K562 (cell line): Measurements from ENCODE around the gene ADI1. TPM values are rescaled to one million over a fixed set of nuclear protein-coding genes. Genes with fewer than 3 reads are reported as not detected.
A peak's percentile ranks its signal among the peaks of the same experiment; 100 is the strongest.

Experiments used
- ATF7 ChIP-seq: fragments of 450-650 bp; IDR thresholded peaks from 2 replicates; pipeline ENCODE4 v1.7.1; 2014; ENCODE audit warnings: mild to moderate bottlenecking, moderate library complexity
- CHD2 ChIP-seq: IDR thresholded peaks from 2 replicates; pipeline ENCODE4 v1.6.1; 2011; ENCODE audit warnings: low read depth, low read length
- CREM ChIP-seq: IDR thresholded peaks from 2 replicates; pipeline ENCODE4 v1.6.1; 2014; ENCODE audit warnings: antibody characterized with exemption, low read depth
- EGR1 ChIP-seq: fragments of 450-650 bp; conservative IDR thresholded peaks from 2 replicates; pipeline ENCODE4 v1.6.1; 2017; ENCODE audit warnings: mild to moderate bottlenecking
- GABPB1 ChIP-seq: sonication (generic); formaldehyde crosslinking; IDR thresholded peaks from 2 replicates; pipeline ENCODE4 v1.8.0; 2022; ENCODE audit warnings: mild to moderate bottlenecking, missing genetic modification reagents
- HCFC1 ChIP-seq: IDR thresholded peaks from 2 replicates; pipeline ENCODE4 v1.6.1; 2012; ENCODE audit warnings: low read depth, low read length, improper control_type of control experiment
- HMGN3 ChIP-seq: IDR thresholded peaks from 2 replicates; pipeline ENCODE4 v1.6.1; 2011; ENCODE audit warnings: borderline replicate concordance, low read depth, mild to moderate bottlenecking, mixed read lengths, low read length; ENCODE audit not compliant: insufficient read length; ENCODE audit errors: extremely low read depth
- JUN ChIP-seq, 2 experiments: sonication (generic) in 1 of 2; formaldehyde crosslinking in 1 of 2; IDR thresholded peaks; 2 replicates each; pipeline versions ENCODE4 v1.6.1 to v1.8.0; 2012 to 2022; ENCODE audit warnings: borderline replicate concordance in 2 of 2, mild to moderate bottlenecking in 2 of 2, improper control_type of control experiment in 1 of 2, low read depth in 1 of 2, low read length in 1 of 2, missing genetic modification reagents in 1 of 2
- KHSRP ChIP-seq: fragments of 450-650 bp; IDR thresholded peaks from 2 replicates; pipeline ENCODE4 v1.6.1; 2017
- MTA3 ChIP-seq: fragments of 450-650 bp; formaldehyde crosslinking; IDR thresholded peaks from 2 replicates; pipeline ENCODE4 v1.6.1; 2017; ENCODE audit warnings: mild to moderate bottlenecking, borderline replicate concordance
- POLR2G ChIP-seq: fragments of 200-400 bp; formaldehyde crosslinking; IDR thresholded peaks from 2 replicates; pipeline ENCODE4 v1.6.1; 2017; ENCODE audit warnings: low read depth, mild to moderate bottlenecking, antibody characterized with exemption, low read length, moderate library complexity
- RB1 ChIP-seq: fragments of 450-650 bp; IDR thresholded peaks from 2 replicates; pipeline ENCODE4 v1.6.1; 2017; ENCODE audit warnings: low read depth, mild to moderate bottlenecking
- RBBP5 ChIP-seq: fragments of 200-600 bp; sonication (generic); IDR thresholded peaks from 2 replicates; pipeline ENCODE4 v1.6.1; 2012; ENCODE audit warnings: borderline replicate concordance, mild to moderate bottlenecking, low read length, control low read depth, inconsistent platforms; ENCODE audit not compliant: insufficient read depth, poor library complexity, severe bottlenecking
- RCOR1 ChIP-seq, 2 experiments: IDR thresholded peaks; 2 replicates each; pipeline ENCODE4 v1.6.1; 2012; ENCODE audit warnings: low read depth in 2 of 2, low read length in 2 of 2, borderline replicate concordance in 1 of 2, improper control_type of control experiment in 1 of 2
- RNF2 ChIP-seq: sonication (generic); IDR thresholded peaks from 2 replicates; pipeline ENCODE4 v1.6.1; 2016
- SLC30A9 ChIP-seq: fragments of 250-450 bp; sonication (Bioruptor Pico); IDR thresholded peaks from 2 replicates; pipeline ENCODE4 v1.8.0; 2022; ENCODE audit warnings: mild to moderate bottlenecking, moderate library complexity
- ZBTB7A ChIP-seq: IDR thresholded peaks from 2 replicates; pipeline ENCODE4 v1.6.1; 2011; ENCODE audit warnings: low read depth, mild to moderate bottlenecking, low read length, moderate library complexity, borderline replicate concordance; ENCODE audit not compliant: control insufficient read depth
- ZNF134 ChIP-seq: fragments of 250-450 bp; sonication (Bioruptor Pico); conservative IDR thresholded peaks from 2 replicates; pipeline ENCODE4 v1.4.0; 2020
- ZNF354B ChIP-seq: fragments of 250-450 bp; sonication (Bioruptor Pico); IDR thresholded peaks from 2 replicates; pipeline ENCODE4 v1.4.0; 2020
- ZNF589 ChIP-seq: fragments of 200-800 bp; sonication (Bioruptor generic); IDR thresholded peaks from 2 replicates; pipeline ENCODE4 v1.6.1; 2016; ENCODE audit warnings: low read depth, missing genetic modification characterization, missing compliant biosample characterization
- ZNF778 ChIP-seq: fragments of 450-650 bp; formaldehyde crosslinking; IDR thresholded peaks from 2 replicates; pipeline ENCODE4 v1.4.0; 2020; ENCODE audit warnings: mild to moderate bottlenecking, moderate library complexity
- polyA plus RNA-seq, 8 experiments: library from polyadenylated mRNA; depleted of rRNA in 4 of 8; stranded (reverse) in 5 of 8; unstranded in 3 of 8; fragments of >200 nt; fragmentation: Nextera tagmentation in 2 of 8; fragmentation: Illumina TruSeq in 1 of 8; extraction: Ambion mirVana in 2 of 8; extraction: Trizol in 1 of 8; gene quantifications; 2 replicates each; pipeline versions ENCODE4 v1.2.1 to v1.2.3, GENCODE V29; 2011 to 2014; ENCODE audit warnings: inconsistent platforms in 1 of 8, missing spikeins in 1 of 8
- total RNA-seq, 7 experiments: library from RNA; depleted of rRNA in 6 of 7; stranded (reverse); fragments of >200 nt in 6 of 7; fragmentation: Illumina TruSeq in 2 of 7; extraction: Trizol in 2 of 7; gene quantifications; 2 replicates each; pipeline versions ENCODE4 v1.2.1 to v1.2.3, GENCODE V29; 2011 to 2021; ENCODE audit warnings: low replicate concordance in 1 of 7
- TF ChIP-seq, protein P1 (sequence below): fragments of 450-650 bp; formaldehyde crosslinking; IDR thresholded peaks from 2 replicates; pipeline ENCODE4 v1.4.0; 2022; ENCODE audit warnings: missing genetic modification characterization
- TF ChIP-seq, protein P2 (sequence below): fragments of 450-650 bp; IDR thresholded peaks from 2 replicates; pipeline ENCODE4 v1.6.1; 2014; ENCODE audit warnings: low read depth, mild to moderate bottlenecking, moderate library complexity, borderline replicate concordance
- TF ChIP-seq, protein P3 (sequence below): sonication (generic); formaldehyde crosslinking; IDR thresholded peaks from 2 replicates; pipeline ENCODE4 v1.8.0; 2022; ENCODE audit warnings: mild to moderate bottlenecking, missing genetic modification reagents, borderline replicate concordance

Gene ADI1
- total and polyA plus RNA-seq, 9 of the 15 experiments (the other 6 are each of a cell fraction or from before 2014, with no cell fraction given): 6.1 to 51.0 (median 27.1) TPM

DNA sequence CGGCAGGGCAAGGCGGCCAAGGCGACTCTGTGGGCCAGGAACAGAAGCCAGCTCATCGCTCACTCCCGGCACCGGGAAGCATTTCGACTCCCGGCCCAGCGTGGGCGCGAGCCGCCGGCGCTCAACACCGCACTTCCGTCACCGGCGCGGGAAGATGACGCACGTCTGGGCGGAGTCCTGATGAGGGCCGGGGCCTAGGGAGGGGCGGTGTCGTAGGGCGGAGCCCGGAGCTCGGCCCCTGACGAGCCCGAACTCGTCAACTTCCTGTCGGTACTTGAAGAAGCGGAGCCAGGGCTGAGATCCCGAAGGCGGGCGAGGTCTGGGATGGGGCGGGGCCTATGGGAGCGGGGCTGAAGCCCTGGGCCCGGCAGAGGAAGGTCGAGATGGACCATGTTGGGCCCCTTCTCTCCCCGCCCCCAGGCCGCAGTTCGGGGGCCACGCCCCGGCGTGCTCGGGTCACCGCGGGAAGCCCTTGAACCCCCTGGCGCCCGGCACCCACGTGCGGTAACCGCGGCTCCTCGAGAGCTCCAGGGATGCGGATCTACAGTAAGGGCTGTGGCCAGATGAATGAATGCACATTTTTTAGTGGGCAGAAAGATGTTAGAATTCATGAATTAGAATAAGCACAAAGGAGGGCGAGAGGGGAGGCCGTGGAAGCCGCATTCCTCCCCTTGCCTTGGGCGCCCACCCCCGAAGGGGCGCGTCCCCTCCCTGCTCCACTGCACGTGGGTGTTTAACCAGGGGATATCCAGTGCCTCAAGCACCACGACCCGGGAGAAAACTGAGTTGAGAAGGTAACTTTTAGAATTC is 39.1 kb upstream of the ADI1 start, which contains the start of gene RNASEH1 (continued):
- TF ChIP-seq EGR1: peak; percentile 97
- peak; percentile 75; the same call in 1 of the 2 replicates for TF ChIP-seq ZBTB7A
- TF ChIP-seq RCOR1 (IDR thresholded peaks at IDR 0.05; ENCODE audit: borderline replicate concordance in 1 of 2, low read depth in 2 of 2, low read length in 2 of 2): peak in 1 of 2 experiments; percentile 60; a peak in 2 of 4 replicates
- peak; percentile 91 for TF ChIP-seq ATF7
- peak; percentile 44 for TF ChIP-seq HMGN3
- TF ChIP-seq SLC30A9 (CRISPR knock-in tag): no peak
- peak; percentile 98 for TF ChIP-seq POLR2G
- TF ChIP-seq RNF2: peak; percentile 86
- peak; percentile 47; the same call in 1 of the 2 replicates for TF ChIP-seq ZNF589 (CRISPR knock-in tag)
- peak; percentile 37 for TF ChIP-seq MTA3
- TF ChIP-seq ZNF354B (CRISPR knock-in tag): no peak
- peak; percentile 92 for TF ChIP-seq GABPB1 (CRISPR knock-in tag)
- TF ChIP-seq ZNF778 (CRISPR knock-in tag): no peak
- TF ChIP-seq, protein P1, sequence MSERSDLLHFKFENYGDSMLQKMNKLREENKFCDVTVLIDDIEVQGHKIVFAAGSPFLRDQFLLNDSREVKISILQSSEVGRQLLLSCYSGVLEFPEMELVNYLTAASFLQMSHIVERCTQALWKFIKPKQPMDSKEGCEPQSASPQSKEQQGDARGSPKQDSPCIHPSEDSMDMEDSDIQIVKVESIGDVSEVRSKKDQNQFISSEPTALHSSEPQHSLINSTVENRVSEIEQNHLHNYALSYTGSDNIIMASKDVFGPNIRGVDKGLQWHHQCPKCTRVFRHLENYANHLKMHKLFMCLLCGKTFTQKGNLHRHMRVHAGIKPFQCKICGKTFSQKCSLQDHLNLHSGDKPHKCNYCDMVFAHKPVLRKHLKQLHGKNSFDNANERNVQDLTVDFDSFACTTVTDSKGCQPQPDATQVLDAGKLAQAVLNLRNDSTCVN (CRISPR knock-in tag): no peak
- TF ChIP-seq, protein P2, sequence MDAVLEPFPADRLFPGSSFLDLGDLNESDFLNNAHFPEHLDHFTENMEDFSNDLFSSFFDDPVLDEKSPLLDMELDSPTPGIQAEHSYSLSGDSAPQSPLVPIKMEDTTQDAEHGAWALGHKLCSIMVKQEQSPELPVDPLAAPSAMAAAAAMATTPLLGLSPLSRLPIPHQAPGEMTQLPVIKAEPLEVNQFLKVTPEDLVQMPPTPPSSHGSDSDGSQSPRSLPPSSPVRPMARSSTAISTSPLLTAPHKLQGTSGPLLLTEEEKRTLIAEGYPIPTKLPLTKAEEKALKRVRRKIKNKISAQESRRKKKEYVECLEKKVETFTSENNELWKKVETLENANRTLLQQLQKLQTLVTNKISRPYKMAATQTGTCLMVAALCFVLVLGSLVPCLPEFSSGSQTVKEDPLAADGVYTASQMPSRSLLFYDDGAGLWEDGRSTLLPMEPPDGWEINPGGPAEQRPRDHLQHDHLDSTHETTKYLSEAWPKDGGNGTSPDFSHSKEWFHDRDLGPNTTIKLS: 0 out of 2 replicates have a peak, but pooled peaks have one; percentile 2
- peak; percentile 7; the same call in 1 of the 2 replicates for TF ChIP-seq RB1
- TF ChIP-seq RBBP5: peak; percentile 97
- TF ChIP-seq, protein P3, sequence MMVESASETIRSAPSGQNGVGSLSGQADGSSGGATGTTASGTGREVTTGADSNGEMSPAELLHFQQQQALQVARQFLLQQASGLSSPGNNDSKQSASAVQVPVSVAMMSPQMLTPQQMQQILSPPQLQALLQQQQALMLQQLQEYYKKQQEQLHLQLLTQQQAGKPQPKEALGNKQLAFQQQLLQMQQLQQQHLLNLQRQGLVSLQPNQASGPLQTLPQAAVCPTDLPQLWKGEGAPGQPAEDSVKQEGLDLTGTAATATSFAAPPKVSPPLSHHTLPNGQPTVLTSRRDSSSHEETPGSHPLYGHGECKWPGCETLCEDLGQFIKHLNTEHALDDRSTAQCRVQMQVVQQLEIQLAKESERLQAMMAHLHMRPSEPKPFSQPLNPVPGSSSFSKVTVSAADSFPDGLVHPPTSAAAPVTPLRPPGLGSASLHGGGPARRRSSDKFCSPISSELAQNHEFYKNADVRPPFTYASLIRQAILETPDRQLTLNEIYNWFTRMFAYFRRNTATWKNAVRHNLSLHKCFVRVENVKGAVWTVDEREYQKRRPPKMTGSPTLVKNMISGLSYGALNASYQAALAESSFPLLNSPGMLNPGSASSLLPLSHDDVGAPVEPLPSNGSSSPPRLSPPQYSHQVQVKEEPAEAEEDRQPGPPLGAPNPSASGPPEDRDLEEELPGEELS: peak; percentile 50; the same call in 1 of the 2 replicates
- peak; percentile 99 for TF ChIP-seq CREM
- peak; percentile 71; the same call in 1 of the 2 replicates for TF ChIP-seq KHSRP
- TF ChIP-seq CHD2: peak; percentile 73
- TF ChIP-seq ZNF134 (CRISPR knock-in tag): no peak
- TF ChIP-seq JUN (IDR thresholded peaks at IDR 0.05; ENCODE audit: borderline replicate concordance, low read depth, low read length): peak; percentile 81; the same call in 1 of the 2 replicates
- TF ChIP-seq JUN (CRISPR knock-in tag; IDR thresholded peaks at IDR 0.05; ENCODE audit: borderline replicate concordance): peak; percentile 34; the same call in 1 of the 2 replicates
- peak; percentile 82 for TF ChIP-seq HCFC1
